Loucy (cell line): ENCODE results near the gene UPK3BL1.
"Not testable (repeated sequence)": the region's sequence is repeated elsewhere in the genome, so short reads cannot be mapped to it uniquely, and the experiment has no call there.

Source experiments
- CTCF ChIP-seq: fragments of 200-600 bp; sonication (generic); conservative IDR thresholded peaks from 2 replicates; pipeline ENCODE4 v1.5.1; 2014; ENCODE audit warnings: mild to moderate bottlenecking, antibody characterized with exemption, low read length
- EZH2phosphoT487 ChIP-seq: fragments of 200-600 bp; IDR thresholded peaks from 2 replicates; pipeline ENCODE4 v1.6.1; 2018; ENCODE audit warnings: antibody characterized with exemption, mild to moderate bottlenecking, moderate library complexity, borderline replicate concordance

- not testable (repeated sequence) for TF ChIP-seq CTCF, EZH2phosphoT487
These were observed 46.6 kb downstream of the UPK3BL1 start for GRCh38 chr7:102596036-102596435.
